Lung (tissue), 16 donors: Measurements from ENCODE around the gene SLC9A7. TPM values are rescaled to one million over a fixed set of nuclear protein-coding genes. Genes with fewer than 3 reads are reported as not detected.

Source experiments
- ATAC-seq: fragments of 200-7000 bp; cut with Tn5 transposase; one replicate; pipeline ENCODE4 v1.9.1; 2020; ENCODE audit warnings: moderate number of reproducible peaks; ENCODE audit not compliant: insufficient read depth, low FRiP score
- DNase-seq, 3 donors: peaks; one replicate each; pipeline ENCODE4 v3.0.0-alpha.2; 2013 to 2017
- H3K27ac ChIP-seq, 2 donors: one replicate each; pipeline ENCODE4 v1.5.1; 2013; ENCODE audit warnings: mild to moderate bottlenecking in 2 of 2, moderate library complexity in 2 of 2, control low read depth in 1 of 2, inconsistent platforms in 1 of 2, low read depth in 1 of 2, low read length in 1 of 2
- H3K27me3 ChIP-seq, 3 donors: one replicate each; pipeline ENCODE4 v1.5.1; 2013; ENCODE audit warnings: low read length in 2 of 3; ENCODE audit not compliant: control insufficient read depth in 3 of 3, insufficient read depth in 3 of 3
- H3K36me3 ChIP-seq, 4 donors: one replicate each; pipeline ENCODE4 v1.5.1; 2013; ENCODE audit warnings: low read length in 4 of 4, mild to moderate bottlenecking in 1 of 4, moderate library complexity in 1 of 4; ENCODE audit not compliant: control insufficient read depth in 4 of 4, insufficient read depth in 4 of 4
- H3K4me1 ChIP-seq, 5 donors: one replicate each; pipeline ENCODE4 v1.5.1; 2013; ENCODE audit warnings: low read length in 5 of 5, mild to moderate bottlenecking in 2 of 5, moderate library complexity in 1 of 5; ENCODE audit not compliant: control insufficient read depth in 5 of 5, insufficient read depth in 5 of 5
- H3K4me3 ChIP-seq: one replicate; pipeline ENCODE4 v1.5.1; 2013; ENCODE audit warnings: mild to moderate bottlenecking, control low read depth, moderate library complexity
- H3K9ac ChIP-seq, 2 donors: one replicate each; pipeline ENCODE4 v1.5.1; 2013; ENCODE audit warnings: low read length in 2 of 2, control low read depth in 1 of 2; ENCODE audit not compliant: insufficient read depth in 1 of 2
- H3K9me3 ChIP-seq, 4 donors: one replicate each; pipeline ENCODE4 v1.5.1; 2013; ENCODE audit warnings: low read length in 3 of 4, mild to moderate bottlenecking in 1 of 4, moderate library complexity in 1 of 4; ENCODE audit not compliant: control insufficient read depth in 4 of 4, insufficient read depth in 3 of 4
- WGBS, 2 donors: extraction: QIAGEN DNeasy Blood & Tissue Kit; methylation state at CpG; one replicate each; pipeline ENCODE4 v1.1.7; 2013; 5-methylcytosine and 5-hydroxymethylcytosine counted together
- long read RNA-seq, 5 donors: transcript quantifications; one replicate each; lab custom pipeline, GENCODE V29; 2026
- polyA plus RNA-seq, 2 donors: library from polyadenylated mRNA; stranded (reverse); fragments of 200-250 nt; gene quantifications; one replicate each; pipeline ENCODE4 v1.2.1, GENCODE V29; 2013
- total RNA-seq, 2 donors: library from RNA; depleted of rRNA in 1 of 2; stranded (reverse); fragments of >200 nt in 1 of 2; gene quantifications; one replicate each; pipeline ENCODE4 v1.2.1, GENCODE V29; 2014 to 2021
- TF ChIP-seq, protein P1 (sequence below): IDR thresholded peaks from 2 replicates; pipeline ENCODE4 v1.5.1; 2012; ENCODE audit warnings: mild to moderate bottlenecking; ENCODE audit errors: control extremely low read depth, extremely low read depth
- donor health status: control.
- donor health status: control.
- donor health status: Bipolar disorder and iron deficiency.
- donor health status: healthy.
- donor health status: DM: yes; HTN: yes; CAD: no.

Gene SLC9A7
- total RNA-seq (1 to 10 TPM; 5.4 to 6.9 TPM), polyA plus RNA-seq (1 to 10 TPM; 1.2 to 1.8 TPM)
- long read RNA-seq, donor 1: 0 reads
- long read RNA-seq, donor 2: 0 reads
- long read RNA-seq, donor 3: 0 reads
- long read RNA-seq, donor 4: 0 reads
- long read RNA-seq, donor 5: 0 reads

DNA sequence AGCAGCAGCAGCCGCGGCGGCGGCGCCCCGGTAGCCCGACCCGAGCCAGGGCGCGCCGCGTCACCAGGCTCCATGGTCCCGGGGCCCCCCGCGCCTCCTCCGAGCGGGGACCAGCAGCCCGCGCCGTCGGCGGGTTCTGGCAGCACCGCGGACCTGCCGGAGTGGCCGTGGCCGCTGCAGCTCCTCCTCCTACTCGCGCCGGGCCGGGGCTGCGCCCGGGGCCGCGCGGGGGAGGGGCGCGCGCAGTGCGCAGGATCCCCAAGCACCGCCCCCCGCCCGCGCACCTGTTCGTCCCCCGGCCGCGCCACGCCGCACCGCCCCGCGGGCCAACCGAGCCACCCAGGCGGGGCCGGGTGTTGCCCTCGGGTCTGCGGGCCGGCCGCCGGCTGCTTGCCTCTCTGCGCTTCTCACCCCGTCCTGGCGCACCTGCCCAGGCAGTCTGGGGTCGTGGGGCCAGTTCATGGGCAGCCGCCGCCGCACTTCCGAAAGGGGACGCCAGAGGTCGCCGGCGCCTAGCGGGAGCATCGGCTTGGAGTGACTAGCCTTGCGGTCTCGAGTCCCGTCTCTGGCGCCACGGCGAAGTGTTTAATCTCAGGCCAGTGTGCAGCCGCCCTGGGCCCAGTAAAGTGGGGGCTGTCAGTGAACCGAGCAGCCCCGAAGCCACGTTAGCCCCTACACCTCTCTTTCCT is at the start of gene SLC9A7:
Gene SLC9A7 (minus strand): TSS at position 163 of the 689 bp plus-strand sequence. CDS start 89 bp downstream, at position 74.
- peaks cover 0 to 9% (median 2%) of the 10 kb centered on the region in 4 donors for H3K9me3 ChIP-seq
- WGBS, 2 donors: 1 to 22% methylated on average over 18 to 85 of the region's 85 CpGs
- ATAC-seq (peak; percentile 72), DNase-seq (peak; percentile 48 to 68 (median 64))
- H3K4me3 ChIP-seq: peak within 1 kb of the TSS; percentile 32
- H3K27me3 ChIP-seq: peaks cover 0 to 15% (median 6%) of the 10 kb centered on the region in 3 donors
- H3K9ac ChIP-seq: no peak within 1 kb of the TSS
- TF ChIP-seq, protein P1, sequence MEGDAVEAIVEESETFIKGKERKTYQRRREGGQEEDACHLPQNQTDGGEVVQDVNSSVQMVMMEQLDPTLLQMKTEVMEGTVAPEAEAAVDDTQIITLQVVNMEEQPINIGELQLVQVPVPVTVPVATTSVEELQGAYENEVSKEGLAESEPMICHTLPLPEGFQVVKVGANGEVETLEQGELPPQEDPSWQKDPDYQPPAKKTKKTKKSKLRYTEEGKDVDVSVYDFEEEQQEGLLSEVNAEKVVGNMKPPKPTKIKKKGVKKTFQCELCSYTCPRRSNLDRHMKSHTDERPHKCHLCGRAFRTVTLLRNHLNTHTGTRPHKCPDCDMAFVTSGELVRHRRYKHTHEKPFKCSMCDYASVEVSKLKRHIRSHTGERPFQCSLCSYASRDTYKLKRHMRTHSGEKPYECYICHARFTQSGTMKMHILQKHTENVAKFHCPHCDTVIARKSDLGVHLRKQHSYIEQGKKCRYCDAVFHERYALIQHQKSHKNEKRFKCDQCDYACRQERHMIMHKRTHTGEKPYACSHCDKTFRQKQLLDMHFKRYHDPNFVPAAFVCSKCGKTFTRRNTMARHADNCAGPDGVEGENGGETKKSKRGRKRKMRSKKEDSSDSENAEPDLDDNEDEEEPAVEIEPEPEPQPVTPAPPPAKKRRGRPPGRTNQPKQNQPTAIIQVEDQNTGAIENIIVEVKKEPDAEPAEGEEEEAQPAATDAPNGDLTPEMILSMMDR: peak; percentile 67
- H3K27ac ChIP-seq: no peak within 1 kb of the TSS
- no peaks in the 10 kb centered on the region for H3K4me1 ChIP-seq
- H3K36me3 ChIP-seq: no peaks in the 10 kb centered on the region

DNA sequence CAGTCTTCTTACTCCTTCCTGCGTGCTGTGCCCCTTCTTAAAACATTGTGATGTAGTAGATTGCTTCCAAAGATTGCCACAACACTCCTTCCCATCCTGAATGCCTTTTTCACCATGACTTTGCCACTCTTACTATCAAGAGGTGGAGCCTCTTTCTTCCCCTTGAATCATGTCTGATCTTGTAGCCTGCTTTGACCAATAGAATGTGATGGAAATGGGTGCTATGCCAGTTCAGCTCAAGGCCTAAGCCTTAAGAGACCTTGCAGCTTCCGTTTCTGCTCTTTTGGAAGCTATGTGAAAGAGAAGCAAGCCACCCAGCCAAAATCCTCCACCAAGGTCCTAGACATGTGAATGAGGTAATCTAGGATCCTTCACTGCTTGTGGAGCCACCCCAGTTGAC is 46.4 kb upstream of the SLC9A7 start:
- Histone ChIP-seq H3K4me1 (no peaks in the 10 kb centered on the region), H3K36me3 (no peaks in the 10 kb centered on the region), H3K27me3 (peaks cover 0 to 3% (median 0%) of the 10 kb centered on the region in 3 donors), H3K9me3 (no peaks in the 10 kb centered on the region), H3K27ac (no peak overlapping the region), H3K4me3 (no peak overlapping the region), H3K9ac (no peak overlapping the region)
- WGBS, 2 donors: 69 to 90% methylated on average over 2 of the region's 2 CpGs
- DNase-seq (no peak), ATAC-seq (no peak)
- TF ChIP-seq, protein P1: no peak

DNA sequence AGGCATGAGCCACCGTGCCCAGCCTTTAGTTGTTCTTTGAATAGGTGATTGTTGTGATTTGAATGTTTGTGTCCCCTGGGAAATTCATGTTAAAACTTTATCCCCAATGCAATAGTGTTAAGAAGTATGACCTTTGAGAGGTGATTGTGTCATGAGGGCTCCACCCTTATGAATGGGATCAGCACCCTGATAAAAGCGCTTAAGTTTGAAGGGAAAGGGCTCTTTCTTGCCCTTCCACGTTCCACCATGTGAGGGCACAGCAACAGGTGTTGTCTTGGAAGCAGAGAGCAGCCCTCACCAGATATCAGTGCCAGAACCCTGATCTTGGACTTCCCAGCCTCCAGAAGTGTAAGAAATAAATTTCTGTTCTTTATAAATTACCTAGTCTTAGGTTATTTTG is 44.2 kb upstream of the SLC9A7 start:
- Histone ChIP-seq H3K9ac (no peak overlapping the region), H3K4me3 (no peak overlapping the region), H3K27ac (no peak overlapping the region), H3K27me3 (peaks cover 0 to 3% (median 0%) of the 10 kb centered on the region in 3 donors), H3K4me1 (no peaks in the 10 kb centered on the region), H3K36me3 (no peaks in the 10 kb centered on the region), H3K9me3 (no peaks in the 10 kb centered on the region)
- DNase-seq: no peak
- WGBS, 2 donors: 51 to 93% methylated on average over 3 of the region's 3 CpGs
- ATAC-seq: no peak
- TF ChIP-seq, protein P1: no peak
